Spleen (tissue), 7 donors: ENCODE measurements around the gene DACT1.

Source experiments
- CTCF ChIP-seq, 11 experiments: fragments of 200-600 bp in 7 of 11; fragments of 450-650 bp in 4 of 11; sonication (generic) in 4 of 11; IDR thresholded peaks in 8 of 11; conservative IDR thresholded peaks in 3 of 11; 1 replicate in 7 of 11; 2 replicates in 4 of 11; pipeline versions ENCODE4 v1.4.0 to v1.8.0; 2016 to 2021; ENCODE audit warnings: antibody characterized with exemption in 11 of 11, inconsistent platforms in 4 of 11, mild to moderate bottlenecking in 1 of 11
- POLR2A ChIP-seq, 3 donors: fragments of 450-650 bp; IDR thresholded peaks; one replicate each; pipeline ENCODE4 v1.5.1; 2017; ENCODE audit warnings: antibody characterized with exemption in 3 of 3, mild to moderate bottlenecking in 1 of 3
- POLR2AphosphoS5 ChIP-seq, 3 donors: sonication (generic); formaldehyde crosslinking; IDR thresholded peaks; one replicate each; pipeline ENCODE4 v1.5.1; 2017; ENCODE audit warnings: antibody characterized with exemption in 3 of 3
- donor health status: DM: no; HTN: no; CAD: no; lungs with moderate emphysema.
- donor health status: DM: no; HTN: no; CAD: no.
- donor health status: DM: no; HTN: no; CAD: no.

GRCh38 chr14:58638231-58639197 lies 752 bp downstream of the DACT1 start:
- TF ChIP-seq CTCF (IDR thresholded peaks at IDR 0.05 in 8 of 11, conservative IDR thresholded peaks at IDR 0.05 in 3 of 11) = peak in 2 of 11 experiments; percentile 2 to 7
- peak in 2 of 3 donors; percentile 22 to 68 for TF ChIP-seq POLR2AphosphoS5 (IDR thresholded peaks at IDR 0.05)
- TF ChIP-seq POLR2A (IDR thresholded peaks at IDR 0.05) = no peak
